GM23338 (cell line): ENCODE results near the gene CTU2. TPM values are rescaled to one million over a fixed set of nuclear protein-coding genes. Genes with fewer than 3 reads are reported as not detected.

ENCODE experiments used
- ATAC-seq: fragments of 200-7000 bp; cut with Tn5 transposase; 3 replicates; pipeline ENCODE4 v1.9.1; 2020
- DNase-seq: peaks from one replicate; pipeline ENCODE4 v3.0.0-alpha.2; 2015; ENCODE audit warnings: low spot score
- H2AFZ ChIP-seq: fragments of 200-600 bp; sonication (generic); 2 replicates; pipeline ENCODE4 v1.8.0; 2016; ENCODE audit warnings: antibody characterized with exemption, mild to moderate bottlenecking, moderate library complexity
- H3F3A ChIP-seq: fragments of 200-600 bp; sonication (generic); replicated peaks from 2 replicates; pipeline ENCODE4 v1.8.0; 2017; ENCODE audit warnings: antibody characterized with exemption, mixed run types, low read depth
- H3K27ac ChIP-seq: fragments of 200-600 bp; sonication (generic); 2 replicates; pipeline ENCODE4 v1.6.1; 2016; ENCODE audit warnings: low read depth
- H3K27me3 ChIP-seq: fragments of 200-600 bp; sonication (generic); 2 replicates; pipeline ENCODE4 v1.8.0; 2016; ENCODE audit warnings: mild to moderate bottlenecking, mixed run types, moderate library complexity; ENCODE audit not compliant: insufficient read depth
- H3K36me3 ChIP-seq: fragments of 200-600 bp; sonication (generic); 2 replicates; pipeline ENCODE4 v1.8.0; 2016; ENCODE audit warnings: mild to moderate bottlenecking; ENCODE audit not compliant: insufficient read depth
- H3K4me1 ChIP-seq: fragments of 200-600 bp; sonication (generic); 2 replicates; pipeline ENCODE4 v1.8.0; 2016; ENCODE audit warnings: mild to moderate bottlenecking, moderate library complexity; ENCODE audit not compliant: insufficient read depth
- H3K4me2 ChIP-seq: fragments of 200-600 bp; sonication (generic); 2 replicates; pipeline ENCODE4 v1.7.1; 2017; ENCODE audit warnings: mixed run types
- H3K4me3 ChIP-seq: fragments of 200-600 bp; sonication (generic); 2 replicates; pipeline ENCODE4 v1.6.1; 2016; ENCODE audit warnings: mixed run types
- H3K79me2 ChIP-seq: fragments of 200-600 bp; sonication (generic); replicated peaks from 2 replicates; pipeline ENCODE4 v1.8.0; 2017; ENCODE audit warnings: mild to moderate bottlenecking; ENCODE audit not compliant: insufficient read depth
- H3K9me2 ChIP-seq: fragments of 200-600 bp; sonication (generic); 2 replicates; pipeline ENCODE4 v1.8.0; 2017; ENCODE audit not compliant: insufficient read depth
- H4K20me1 ChIP-seq: fragments of 200-600 bp; sonication (generic); replicated peaks from 2 replicates; pipeline ENCODE4 v1.8.0; 2017; ENCODE audit warnings: mild to moderate bottlenecking; ENCODE audit not compliant: insufficient read depth
- H3K27ac Mint-ChIP-seq: 2 replicates; pipeline ENCODE4 v1.8.0; 2020; ENCODE audit warnings: inconsistent platforms, mild to moderate bottlenecking, moderate library complexity, mixed read lengths
- H3K27me3 Mint-ChIP-seq: 3 replicates; pipeline ENCODE4 v1.8.0; 2022; ENCODE audit warnings: low read depth, mild to moderate bottlenecking, moderate library complexity, mixed read lengths, inconsistent platforms; ENCODE audit not compliant: insufficient read depth, poor library complexity
- H3K36me3 Mint-ChIP-seq: 3 replicates; pipeline ENCODE4 v1.8.0; 2021; ENCODE audit warnings: low read depth, mild to moderate bottlenecking, inconsistent platforms, moderate library complexity, mixed read lengths
- H3K4me1 Mint-ChIP-seq: 3 replicates; pipeline ENCODE4 v1.8.0; 2020; ENCODE audit warnings: mild to moderate bottlenecking, inconsistent platforms, mixed read lengths
- H3K4me3 Mint-ChIP-seq: 3 replicates; pipeline ENCODE4 v1.8.0; 2021; ENCODE audit warnings: moderate library complexity, mild to moderate bottlenecking, inconsistent platforms, mixed read lengths
- H3K9me3 Mint-ChIP-seq: 3 replicates; pipeline ENCODE4 v1.8.0; 2020; ENCODE audit warnings: moderate library complexity, mild to moderate bottlenecking, inconsistent platforms, mixed read lengths
- CREB1 ChIP-seq: fragments of 250-450 bp; sonication (Bioruptor Pico); IDR thresholded peaks from 2 replicates; pipeline ENCODE4 v1.5.0; 2020; ENCODE audit warnings: low read depth, mild to moderate bottlenecking, moderate library complexity
- EZH2 ChIP-seq: fragments of 200-600 bp; sonication (generic); IDR thresholded peaks from one replicate; pipeline ENCODE4 v1.8.0; 2017; ENCODE audit warnings: antibody characterized with exemption, mild to moderate bottlenecking, low read depth; ENCODE audit not compliant: unreplicated experiment
- EZH2phosphoT487 ChIP-seq: fragments of 200-600 bp; sonication (generic); IDR thresholded peaks from one replicate; pipeline ENCODE4 v1.8.1; 2018; ENCODE audit warnings: antibody characterized with exemption; ENCODE audit not compliant: unreplicated experiment
- JUNB ChIP-seq: IDR thresholded peaks from one replicate; pipeline ENCODE4 v1.6.1; 2016; ENCODE audit warnings: antibody characterized with exemption; ENCODE audit not compliant: unreplicated experiment
- POLR2AphosphoS5 ChIP-seq: IDR thresholded peaks from 2 replicates; pipeline ENCODE4 v1.6.1; 2016; ENCODE audit warnings: antibody characterized with exemption, low read depth
- STAT1 ChIP-seq: IDR thresholded peaks from one replicate; pipeline ENCODE4 v1.6.1; 2016; ENCODE audit warnings: antibody characterized with exemption; ENCODE audit not compliant: unreplicated experiment
- ZNF114 ChIP-seq: fragments of 250-450 bp; sonication (Bioruptor Pico); IDR thresholded peaks from 2 replicates; pipeline ENCODE4 v1.5.0; 2020; ENCODE audit warnings: mild to moderate bottlenecking, moderate library complexity
- ZNF331 ChIP-seq: fragments of 250-450 bp; sonication (Bioruptor Pico); IDR thresholded peaks from 2 replicates; pipeline ENCODE4 v1.5.0; 2020; ENCODE audit warnings: low read depth, mild to moderate bottlenecking, moderate library complexity
- polyA plus RNA-seq: library from polyadenylated mRNA; unstranded; fragments of >200 nt; fragmentation: Nextera tagmentation; extraction: Ambion mirVana; gene quantifications from 2 replicates; pipeline ENCODE4 v1.2.1, GENCODE V29; 2016
- total RNA-seq: library from RNA; depleted of rRNA; stranded (reverse); fragments of >200 nt; shearing (Covaris generic); gene quantifications from 2 replicates; pipeline ENCODE4 v1.2.3, GENCODE V29; 2014
- TF ChIP-seq, protein P1 (sequence below): IDR thresholded peaks from one replicate; pipeline ENCODE4 v1.6.1; 2018; ENCODE audit warnings: antibody characterized with exemption; ENCODE audit not compliant: unreplicated experiment
- TF ChIP-seq, protein P2 (sequence below): IDR thresholded peaks from 2 replicates; pipeline ENCODE4 v1.6.1; 2016; ENCODE audit warnings: antibody characterized with exemption
- TF ChIP-seq, protein P3 (sequence below): fragments of 250-450 bp; sonication (Bioruptor Pico); IDR thresholded peaks from 2 replicates; pipeline ENCODE4 v1.5.0; 2020; ENCODE audit warnings: mild to moderate bottlenecking, moderate library complexity

CTU2 gene
- total and polyA plus RNA-seq, 2 experiments from 2014 or later = 22.3 to 25.7 TPM

DNA sequence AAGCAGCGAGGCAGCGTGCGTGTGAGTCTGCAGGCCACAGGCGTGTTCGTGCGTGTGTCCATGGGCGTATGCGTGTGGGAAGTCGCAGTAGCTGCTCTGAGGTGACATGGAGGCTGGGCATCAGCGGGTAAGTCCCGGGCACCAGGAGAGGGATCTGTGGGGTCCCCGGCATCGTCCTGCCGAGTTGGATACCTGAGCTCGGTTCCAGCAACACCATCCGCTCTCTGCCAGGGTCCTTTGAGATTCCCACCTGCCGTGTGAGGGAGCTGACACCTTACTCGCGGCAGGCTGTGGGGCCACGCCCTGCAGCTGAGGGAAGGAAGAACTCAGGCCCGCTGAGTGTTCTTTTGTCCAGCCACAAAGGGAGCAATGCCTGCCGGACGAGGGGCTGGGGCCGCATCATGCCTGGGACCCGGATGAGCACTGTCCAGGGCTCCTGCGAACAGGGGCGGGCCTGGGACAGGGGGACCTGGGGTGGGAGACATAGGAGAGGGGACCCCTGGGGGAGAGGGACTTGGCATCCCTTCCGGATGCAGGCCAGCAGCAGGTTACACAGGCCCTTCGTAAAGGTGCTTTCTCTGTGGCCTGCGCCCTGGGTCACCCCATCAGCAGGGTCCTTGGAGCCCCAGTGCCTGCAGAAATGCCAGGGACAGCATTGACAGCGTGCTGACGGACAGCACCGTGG, 15.0 kb upstream of the CTU2 start (continued):
- TF ChIP-seq, protein P1, sequence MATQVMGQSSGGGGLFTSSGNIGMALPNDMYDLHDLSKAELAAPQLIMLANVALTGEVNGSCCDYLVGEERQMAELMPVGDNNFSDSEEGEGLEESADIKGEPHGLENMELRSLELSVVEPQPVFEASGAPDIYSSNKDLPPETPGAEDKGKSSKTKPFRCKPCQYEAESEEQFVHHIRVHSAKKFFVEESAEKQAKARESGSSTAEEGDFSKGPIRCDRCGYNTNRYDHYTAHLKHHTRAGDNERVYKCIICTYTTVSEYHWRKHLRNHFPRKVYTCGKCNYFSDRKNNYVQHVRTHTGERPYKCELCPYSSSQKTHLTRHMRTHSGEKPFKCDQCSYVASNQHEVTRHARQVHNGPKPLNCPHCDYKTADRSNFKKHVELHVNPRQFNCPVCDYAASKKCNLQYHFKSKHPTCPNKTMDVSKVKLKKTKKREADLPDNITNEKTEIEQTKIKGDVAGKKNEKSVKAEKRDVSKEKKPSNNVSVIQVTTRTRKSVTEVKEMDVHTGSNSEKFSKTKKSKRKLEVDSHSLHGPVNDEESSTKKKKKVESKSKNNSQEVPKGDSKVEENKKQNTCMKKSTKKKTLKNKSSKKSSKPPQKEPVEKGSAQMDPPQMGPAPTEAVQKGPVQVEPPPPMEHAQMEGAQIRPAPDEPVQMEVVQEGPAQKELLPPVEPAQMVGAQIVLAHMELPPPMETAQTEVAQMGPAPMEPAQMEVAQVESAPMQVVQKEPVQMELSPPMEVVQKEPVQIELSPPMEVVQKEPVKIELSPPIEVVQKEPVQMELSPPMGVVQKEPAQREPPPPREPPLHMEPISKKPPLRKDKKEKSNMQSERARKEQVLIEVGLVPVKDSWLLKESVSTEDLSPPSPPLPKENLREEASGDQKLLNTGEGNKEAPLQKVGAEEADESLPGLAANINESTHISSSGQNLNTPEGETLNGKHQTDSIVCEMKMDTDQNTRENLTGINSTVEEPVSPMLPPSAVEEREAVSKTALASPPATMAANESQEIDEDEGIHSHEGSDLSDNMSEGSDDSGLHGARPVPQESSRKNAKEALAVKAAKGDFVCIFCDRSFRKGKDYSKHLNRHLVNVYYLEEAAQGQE = no peak

DNA sequence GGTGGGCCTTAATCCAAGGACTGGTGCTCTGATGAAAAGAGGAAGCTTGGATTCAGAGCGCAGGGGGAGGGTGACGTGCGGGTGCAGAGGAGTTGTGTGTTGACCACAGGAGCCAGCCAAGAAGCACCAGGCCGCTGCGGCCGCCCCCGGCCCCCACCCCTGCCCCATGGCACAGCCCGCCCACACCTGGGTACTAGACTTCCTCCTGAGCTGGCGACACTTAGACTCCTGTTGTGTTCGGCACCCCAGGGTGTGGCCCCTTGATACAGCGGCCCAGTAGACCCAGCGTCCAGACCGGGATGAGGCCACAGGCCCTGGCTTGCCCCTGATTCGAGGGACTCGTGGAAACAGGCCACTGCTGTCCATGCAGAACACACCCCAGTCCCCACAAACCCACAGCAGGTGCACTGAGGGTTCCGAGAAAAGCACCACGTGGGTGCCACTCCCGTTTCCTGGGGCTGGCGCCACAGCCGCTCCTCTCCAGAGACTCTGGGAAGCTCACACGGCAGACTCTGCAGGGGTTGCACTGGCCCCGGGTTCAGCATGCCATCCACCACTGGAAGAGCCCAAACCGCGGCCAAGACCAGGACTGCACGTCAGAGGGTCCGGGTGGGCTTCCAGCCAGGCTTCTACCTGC, 14.3 kb upstream of the CTU2 start:
- Histone ChIP-seq H3K4me1 (no peaks in the 10 kb centered on the region), H2AFZ (no peak overlapping the region), H3K79me2 (no peaks in the 10 kb centered on the region), H3K36me3 (no peaks in the 10 kb centered on the region), H3K27me3 (peaks cover 7% of the 10 kb centered on the region), H3K4me3 (no peak overlapping the region), H3F3A (0 out of 2 replicates have a peak, but pooled peaks cover under 1% of the 10 kb centered on the region), H3K4me2 (no peak overlapping the region), H3K27ac (no peak overlapping the region), H4K20me1 (no peaks in the 10 kb centered on the region), H3K9me2 (no peaks in the 10 kb centered on the region)
- Mint-ChIP-seq H3K27me3 (peaks cover 18% of the 10 kb centered on the region), H3K9me3 (no peaks in the 10 kb centered on the region), H3K4me3 (no peak overlapping the region), H3K36me3 (no peaks in the 10 kb centered on the region), H3K27ac (no peak overlapping the region), H3K4me1 (peaks cover 9% of the 10 kb centered on the region)
- ATAC-seq (no peak), DNase-seq (no peak)
- TF ChIP-seq ZNF331 (CRISPR knock-in tag) (no peak), ZNF114 (CRISPR knock-in tag) (no peak), POLR2AphosphoS5 (no peak), EZH2 (no peak), EZH2phosphoT487 (no peak), STAT1 (no peak), JUNB (no peak), CREB1 (CRISPR knock-in tag) (no peak)
- TF ChIP-seq, protein P2, sequence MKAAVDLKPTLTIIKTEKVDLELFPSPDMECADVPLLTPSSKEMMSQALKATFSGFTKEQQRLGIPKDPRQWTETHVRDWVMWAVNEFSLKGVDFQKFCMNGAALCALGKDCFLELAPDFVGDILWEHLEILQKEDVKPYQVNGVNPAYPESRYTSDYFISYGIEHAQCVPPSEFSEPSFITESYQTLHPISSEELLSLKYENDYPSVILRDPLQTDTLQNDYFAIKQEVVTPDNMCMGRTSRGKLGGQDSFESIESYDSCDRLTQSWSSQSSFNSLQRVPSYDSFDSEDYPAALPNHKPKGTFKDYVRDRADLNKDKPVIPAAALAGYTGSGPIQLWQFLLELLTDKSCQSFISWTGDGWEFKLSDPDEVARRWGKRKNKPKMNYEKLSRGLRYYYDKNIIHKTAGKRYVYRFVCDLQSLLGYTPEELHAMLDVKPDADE = no peak
- TF ChIP-seq, protein P3, sequence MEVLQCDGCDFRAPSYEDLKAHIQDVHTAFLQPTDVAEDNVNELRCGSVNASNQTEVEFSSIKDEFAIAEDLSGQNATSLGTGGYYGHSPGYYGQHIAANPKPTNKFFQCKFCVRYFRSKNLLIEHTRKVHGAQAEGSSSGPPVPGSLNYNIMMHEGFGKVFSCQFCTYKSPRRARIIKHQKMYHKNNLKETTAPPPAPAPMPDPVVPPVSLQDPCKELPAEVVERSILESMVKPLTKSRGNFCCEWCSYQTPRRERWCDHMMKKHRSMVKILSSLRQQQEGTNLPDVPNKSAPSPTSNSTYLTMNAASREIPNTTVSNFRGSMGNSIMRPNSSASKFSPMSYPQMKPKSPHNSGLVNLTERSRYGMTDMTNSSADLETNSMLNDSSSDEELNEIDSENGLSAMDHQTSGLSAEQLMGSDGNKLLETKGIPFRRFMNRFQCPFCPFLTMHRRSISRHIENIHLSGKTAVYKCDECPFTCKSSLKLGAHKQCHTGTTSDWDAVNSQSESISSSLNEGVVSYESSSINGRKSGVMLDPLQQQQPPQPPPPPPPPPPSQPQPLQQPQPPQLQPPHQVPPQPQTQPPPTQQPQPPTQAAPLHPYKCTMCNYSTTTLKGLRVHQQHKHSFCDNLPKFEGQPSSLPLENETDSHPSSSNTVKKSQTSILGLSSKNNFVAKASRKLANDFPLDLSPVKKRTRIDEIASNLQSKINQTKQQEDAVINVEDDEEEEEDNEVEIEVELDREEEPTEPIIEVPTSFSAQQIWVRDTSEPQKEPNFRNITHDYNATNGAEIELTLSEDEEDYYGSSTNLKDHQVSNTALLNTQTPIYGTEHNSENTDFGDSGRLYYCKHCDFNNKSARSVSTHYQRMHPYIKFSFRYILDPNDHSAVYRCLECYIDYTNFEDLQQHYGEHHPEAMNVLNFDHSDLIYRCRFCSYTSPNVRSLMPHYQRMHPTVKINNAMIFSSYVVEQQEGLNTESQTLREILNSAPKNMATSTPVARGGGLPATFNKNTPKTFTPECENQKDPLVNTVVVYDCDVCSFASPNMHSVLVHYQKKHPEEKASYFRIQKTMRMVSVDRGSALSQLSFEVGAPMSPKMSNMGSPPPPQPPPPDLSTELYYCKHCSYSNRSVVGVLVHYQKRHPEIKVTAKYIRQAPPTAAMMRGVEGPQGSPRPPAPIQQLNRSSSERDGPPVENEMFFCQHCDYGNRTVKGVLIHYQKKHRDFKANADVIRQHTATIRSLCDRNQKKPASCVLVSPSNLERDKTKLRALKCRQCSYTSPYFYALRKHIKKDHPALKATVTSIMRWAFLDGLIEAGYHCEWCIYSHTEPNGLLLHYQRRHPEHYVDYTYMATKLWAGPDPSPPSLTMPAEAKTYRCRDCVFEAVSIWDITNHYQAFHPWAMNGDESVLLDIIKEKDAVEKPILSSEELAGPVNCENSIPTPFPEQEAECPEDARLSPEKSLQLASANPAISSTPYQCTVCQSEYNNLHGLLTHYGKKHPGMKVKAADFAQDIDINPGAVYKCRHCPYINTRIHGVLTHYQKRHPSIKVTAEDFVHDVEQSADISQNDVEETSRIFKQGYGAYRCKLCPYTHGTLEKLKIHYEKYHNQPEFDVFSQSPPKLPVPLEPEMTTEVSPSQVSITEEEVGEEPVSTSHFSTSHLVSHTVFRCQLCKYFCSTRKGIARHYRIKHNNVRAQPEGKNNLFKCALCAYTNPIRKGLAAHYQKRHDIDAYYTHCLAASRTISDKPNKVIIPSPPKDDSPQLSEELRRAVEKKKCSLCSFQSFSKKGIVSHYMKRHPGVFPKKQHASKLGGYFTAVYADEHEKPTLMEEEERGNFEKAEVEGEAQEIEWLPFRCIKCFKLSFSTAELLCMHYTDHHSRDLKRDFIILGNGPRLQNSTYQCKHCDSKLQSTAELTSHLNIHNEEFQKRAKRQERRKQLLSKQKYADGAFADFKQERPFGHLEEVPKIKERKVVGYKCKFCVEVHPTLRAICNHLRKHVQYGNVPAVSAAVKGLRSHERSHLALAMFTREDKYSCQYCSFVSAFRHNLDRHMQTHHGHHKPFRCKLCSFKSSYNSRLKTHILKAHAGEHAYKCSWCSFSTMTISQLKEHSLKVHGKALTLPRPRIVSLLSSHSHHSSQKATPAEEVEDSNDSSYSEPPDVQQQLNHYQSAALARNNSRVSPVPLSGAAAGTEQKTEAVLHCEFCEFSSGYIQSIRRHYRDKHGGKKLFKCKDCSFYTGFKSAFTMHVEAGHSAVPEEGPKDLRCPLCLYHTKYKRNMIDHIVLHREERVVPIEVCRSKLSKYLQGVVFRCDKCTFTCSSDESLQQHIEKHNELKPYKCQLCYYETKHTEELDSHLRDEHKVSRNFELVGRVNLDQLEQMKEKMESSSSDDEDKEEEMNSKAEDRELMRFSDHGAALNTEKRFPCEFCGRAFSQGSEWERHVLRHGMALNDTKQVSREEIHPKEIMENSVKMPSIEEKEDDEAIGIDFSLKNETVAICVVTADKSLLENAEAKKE (CRISPR knock-in tag) = no peak
